ENCODE measurements around the gene CD48. TPM values are rescaled to one million over a fixed set of nuclear protein-coding genes. Genes with fewer than 3 reads are reported as not detected.

CD48 gene
- total and polyA plus RNA-seq, 2 of the 4 experiments (the other 2 are of a cell fraction), result not detected

GRCh38 chr1:160750608-160751007, 39.0 kb upstream of the CD48 start:
- H3K56ac ChIP-seq (ENCODE audit: extremely low read depth, insufficient read depth, low read length), result no peak overlapping the region
- H2BK5ac ChIP-seq (ENCODE audit: low read depth, low read length, poor library complexity, severe bottlenecking), result no peak overlapping the region
- intact Hi-C loops (cut with micrococcal nuclease) (no loop called here), dilution Hi-C loops (cut with HindIII; ENCODE audit: low sequenced_read_pairs, unreplicated experiment) (no loop called here), in situ Hi-C loops (cut with MboI; ENCODE audit: low sequenced_read_pairs) (no loop called here)
- H2BK15ac ChIP-seq (ENCODE audit: low read depth, low read length), result no peak overlapping the region
- no CpG with 5 or more reads among the region's 2 CpGs for WGBS, 2 experiments (ENCODE audit: extremely low coverage in 2 of 2, insufficient read length in 1 of 2)
- ATAC-seq (ENCODE audit: low read depth), result no peak
- H3K27me3 ChIP-seq (ENCODE audit: control insufficient read depth, insufficient read depth, low read length), result no peaks in the 10 kb centered on the region; the same call in 1 of the 2 replicates
- no peak overlapping the region for H2AFZ ChIP-seq (replicated peaks; ENCODE audit: low read length, poor library complexity)
- no peak overlapping the region for H2BK20ac ChIP-seq (ENCODE audit: low read depth, low read length)
- H2AK9ac ChIP-seq (replicated peaks; ENCODE audit: low read depth, low read length, poor library complexity), result no peak overlapping the region
- H3K18ac ChIP-seq (ENCODE audit: low read depth, low read length), result no peak overlapping the region
- no peaks in the 10 kb centered on the region for H3K9me1 ChIP-seq (ENCODE audit: insufficient read depth, low read length)
- no peak overlapping the region for H4K91ac ChIP-seq (ENCODE audit: insufficient read depth, low read depth, low read length)
- no TSS peak for BruUV-seq (replicated peaks)
- no peak for DNase-seq
- ChIA-PET CTCF (no interaction called here), POLR2A (ENCODE audit: unreplicated experiment) (no interaction called here)
- H3K14ac ChIP-seq (replicated peaks; ENCODE audit: low read depth, low read length), result no peak overlapping the region
- no peak overlapping the region for H2AK5ac ChIP-seq (ENCODE audit: low read depth, low read length)
- H3K4me2 ChIP-seq (ENCODE audit: low read depth, low read length), result no peak overlapping the region
- H3K4me3 ChIP-seq (ENCODE audit: insufficient read depth, low read depth, low read length), result no peak overlapping the region
- H4K20me1 ChIP-seq (ENCODE audit: insufficient read depth, low read length), result no peaks in the 10 kb centered on the region
- no peaks in the 10 kb centered on the region for H3K36me3 ChIP-seq (ENCODE audit: control insufficient read depth, insufficient read depth, low read length)
- TF ChIP-seq FOS (IDR thresholded peaks at IDR 0.05; ENCODE audit: low read depth, low read length), result no peak
- no peak for TF ChIP-seq MAZ (IDR thresholded peaks at IDR 0.05; ENCODE audit: borderline replicate concordance, low read depth, low read length)
- no peak for TF ChIP-seq RCOR1 (IDR thresholded peaks at IDR 0.05; ENCODE audit: insufficient replicate concordance, low read length)
- TF ChIP-seq RFX5 (IDR thresholded peaks at IDR 0.05; ENCODE audit: low read depth, low read length), result no peak
- TF ChIP-seq RAD21 (IDR thresholded peaks at IDR 0.05; ENCODE audit: low read length), result no peak
- TF ChIP-seq CHD1 (IDR thresholded peaks at IDR 0.05; ENCODE audit: low read depth, low read length), result no peak
- TF ChIP-seq NFE2L2 (IDR thresholded peaks at IDR 0.05; ENCODE audit: low read depth, low read length), result no peak
- no peak for TF ChIP-seq MXI1 (IDR thresholded peaks at IDR 0.05; ENCODE audit: borderline replicate concordance, low read depth, low read length)
- TF ChIP-seq ELK1 (IDR thresholded peaks at IDR 0.05; ENCODE audit: borderline replicate concordance, low read depth, low read length), result no peak
- H3K27ac ChIP-seq (ENCODE audit: insufficient read depth, low read length), result no peak overlapping the region
- H3K9ac ChIP-seq (ENCODE audit: low read depth, low read length), result no peak overlapping the region
- no peak overlapping the region for H3K4ac ChIP-seq (ENCODE audit: low read depth, low read length)
- H4K5ac ChIP-seq (ENCODE audit: low read depth, low read length), result no peak overlapping the region
- no peak overlapping the region for H2BK120ac ChIP-seq (ENCODE audit: low read depth, low read length)
- no peaks in the 10 kb centered on the region for H3K9me3 ChIP-seq (ENCODE audit: control insufficient read depth, insufficient read depth, low read length)
- H3K23ac ChIP-seq (ENCODE audit: low read depth, low read length), result no peak overlapping the region
- no peaks in the 10 kb centered on the region for H3K79me1 ChIP-seq (ENCODE audit: low read depth in 1 of 2, low read length in 2 of 2)
- no peak overlapping the region for H4K8ac ChIP-seq (ENCODE audit: low read depth in 2 of 2, low read length in 2 of 2)
- no peaks in the 10 kb centered on the region for H3K4me1 ChIP-seq (ENCODE audit: control insufficient read depth, insufficient read depth, low read length)
